ENCODE results near the gene TM7SF2. TPM values are rescaled to one million over a fixed set of nuclear protein-coding genes. Genes with fewer than 3 reads are reported as not detected.

The TM7SF2 gene
- total RNA-seq, 1 experiment from 2014 or later = 49.5 TPM

DNA sequence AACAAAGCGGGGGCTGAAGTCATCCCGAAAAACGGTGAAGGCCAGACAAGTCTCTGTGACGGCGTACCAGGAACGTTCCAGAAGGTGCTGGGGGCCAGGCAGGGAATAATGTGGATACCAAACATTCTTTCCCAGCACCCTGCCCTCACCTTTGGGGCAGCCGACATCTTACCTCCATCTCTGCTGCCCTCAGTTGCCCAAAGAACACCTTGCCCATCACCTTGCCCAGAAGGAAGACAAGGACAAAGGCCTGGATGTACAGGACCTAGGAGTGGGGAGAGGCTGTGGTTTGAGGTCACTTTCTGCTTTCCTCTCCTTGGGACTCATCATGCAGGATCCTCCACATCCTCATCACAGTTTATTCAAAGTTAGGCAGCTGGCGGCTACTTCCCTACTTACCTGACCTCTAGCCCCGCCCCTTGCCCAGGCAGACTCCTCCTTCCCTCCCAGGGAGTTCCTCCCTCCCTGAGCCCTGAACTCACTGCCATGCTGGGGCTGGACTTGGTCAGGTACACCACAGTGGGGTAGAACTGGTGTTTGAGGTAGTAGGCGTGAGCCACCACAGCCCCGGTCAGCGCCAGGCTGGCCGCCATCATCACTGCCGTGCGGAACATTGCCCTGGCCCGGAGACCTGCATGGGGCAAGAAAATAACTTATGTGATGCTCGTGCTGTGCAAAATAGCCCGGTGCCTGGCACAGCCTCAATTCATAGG lies 21.5 kb downstream of the TM7SF2 start:
- Histone ChIP-seq H3K79me2 (ENCODE audit: low read depth) (peaks cover 35% of the 10 kb centered on the region), H3K4me2 (peak overlapping the region; percentile 89), H4K20me1 (ENCODE audit: insufficient read depth) (peaks cover 32% of the 10 kb centered on the region), H3K9me3 (ENCODE audit: insufficient read depth, low read depth) (no peaks in the 10 kb centered on the region), H3F3A (ENCODE audit: insufficient read depth, low read depth) (peaks cover 42% of the 10 kb centered on the region), H3K27me3 (ENCODE audit: insufficient read depth, low read depth) (no peaks in the 10 kb centered on the region), H3K27ac (peak overlapping the region; percentile 92), H3K4me1 (replicated peaks; ENCODE audit: insufficient read depth) (peaks cover 19% of the 10 kb centered on the region), H2AFZ (peak overlapping the region; percentile 75; the same call in 1 of the 2 replicates), H3K9me2 (ENCODE audit: insufficient read depth) (no peaks in the 10 kb centered on the region), H3K36me3 (ENCODE audit: low read depth) (peaks cover 35% of the 10 kb centered on the region), H3K4me3 (peak overlapping the region; percentile 92)
- DNase-seq = peak; percentile 82 to 83
- no peak for TF ChIP-seq EZH2 (IDR thresholded peaks at IDR 0.05; ENCODE audit: low read depth)
- TF ChIP-seq, protein P1, sequence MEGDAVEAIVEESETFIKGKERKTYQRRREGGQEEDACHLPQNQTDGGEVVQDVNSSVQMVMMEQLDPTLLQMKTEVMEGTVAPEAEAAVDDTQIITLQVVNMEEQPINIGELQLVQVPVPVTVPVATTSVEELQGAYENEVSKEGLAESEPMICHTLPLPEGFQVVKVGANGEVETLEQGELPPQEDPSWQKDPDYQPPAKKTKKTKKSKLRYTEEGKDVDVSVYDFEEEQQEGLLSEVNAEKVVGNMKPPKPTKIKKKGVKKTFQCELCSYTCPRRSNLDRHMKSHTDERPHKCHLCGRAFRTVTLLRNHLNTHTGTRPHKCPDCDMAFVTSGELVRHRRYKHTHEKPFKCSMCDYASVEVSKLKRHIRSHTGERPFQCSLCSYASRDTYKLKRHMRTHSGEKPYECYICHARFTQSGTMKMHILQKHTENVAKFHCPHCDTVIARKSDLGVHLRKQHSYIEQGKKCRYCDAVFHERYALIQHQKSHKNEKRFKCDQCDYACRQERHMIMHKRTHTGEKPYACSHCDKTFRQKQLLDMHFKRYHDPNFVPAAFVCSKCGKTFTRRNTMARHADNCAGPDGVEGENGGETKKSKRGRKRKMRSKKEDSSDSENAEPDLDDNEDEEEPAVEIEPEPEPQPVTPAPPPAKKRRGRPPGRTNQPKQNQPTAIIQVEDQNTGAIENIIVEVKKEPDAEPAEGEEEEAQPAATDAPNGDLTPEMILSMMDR (conservative IDR thresholded peaks at IDR 0.05) = 0 out of 2 replicates have a peak, but pooled peaks have one; percentile 0
- intact Hi-C loops (cut with micrococcal nuclease; ENCODE audit: unreplicated experiment) = no loop called here
- ChIA-PET CTCF (no interaction called here), POLR2A (ENCODE audit: unreplicated experiment) (interaction anchor here (0.6 to 0.7 kb wide), 2 partner anchors 37 to 67 kb away, joined by 4 to 16 read pairs; no protein-coding TSS in a partner anchor)
- BruUV-seq (replicated peaks) = no TSS peak

DNA sequence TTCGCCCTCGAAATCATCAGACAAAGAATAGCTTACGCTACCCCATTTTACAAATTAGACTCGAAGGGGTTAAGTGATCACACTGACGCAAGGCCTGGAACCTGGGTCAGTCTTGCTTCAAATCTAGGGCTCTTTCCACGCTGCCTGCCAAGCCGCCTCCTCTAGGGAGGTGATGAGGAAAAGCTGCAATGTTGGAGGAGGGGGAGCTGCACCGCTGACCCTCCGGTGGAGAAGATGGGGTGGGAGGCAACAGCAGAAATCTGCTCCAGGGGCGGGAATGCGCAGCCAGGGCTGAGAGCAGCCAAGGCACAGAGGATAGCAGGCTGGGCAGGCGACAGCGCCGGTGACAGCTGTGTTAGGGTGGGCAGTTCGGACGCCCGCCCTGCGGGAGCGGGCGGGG lies 22.1 kb downstream of the TM7SF2 start:
- Histone ChIP-seq H3K4me3 (peak overlapping the region; percentile 92), H3K9me2 (ENCODE audit: insufficient read depth) (no peaks in the 10 kb centered on the region), H3F3A (ENCODE audit: insufficient read depth, low read depth) (peaks cover 40% of the 10 kb centered on the region), H3K4me2 (peak overlapping the region; percentile 89), H3K79me2 (ENCODE audit: low read depth) (peaks cover 35% of the 10 kb centered on the region), H3K27ac (peak overlapping the region; percentile 92), H2AFZ (peak overlapping the region; percentile 75), H3K4me1 (replicated peaks; ENCODE audit: insufficient read depth) (peaks cover 19% of the 10 kb centered on the region), H3K27me3 (ENCODE audit: insufficient read depth, low read depth) (no peaks in the 10 kb centered on the region), H3K9me3 (ENCODE audit: insufficient read depth, low read depth) (no peaks in the 10 kb centered on the region), H4K20me1 (ENCODE audit: insufficient read depth) (peaks cover 31% of the 10 kb centered on the region), H3K36me3 (ENCODE audit: low read depth) (peaks cover 35% of the 10 kb centered on the region)
- POLR2A ChIA-PET (ENCODE audit: unreplicated experiment) = interaction anchor here (0.6 to 0.7 kb wide), 2 partner anchors 37 to 66 kb away, joined by 4 to 16 read pairs; no protein-coding TSS in a partner anchor
- CTCF ChIA-PET = no interaction called here
- DNase-seq = no peak
- BruUV-seq (replicated peaks) = no TSS peak
- TF ChIP-seq, protein P1 (conservative IDR thresholded peaks at IDR 0.05) = no peak
- TF ChIP-seq EZH2 (IDR thresholded peaks at IDR 0.05; ENCODE audit: low read depth) = no peak
- intact Hi-C loops (cut with micrococcal nuclease; ENCODE audit: unreplicated experiment) = no loop called here

DNA sequence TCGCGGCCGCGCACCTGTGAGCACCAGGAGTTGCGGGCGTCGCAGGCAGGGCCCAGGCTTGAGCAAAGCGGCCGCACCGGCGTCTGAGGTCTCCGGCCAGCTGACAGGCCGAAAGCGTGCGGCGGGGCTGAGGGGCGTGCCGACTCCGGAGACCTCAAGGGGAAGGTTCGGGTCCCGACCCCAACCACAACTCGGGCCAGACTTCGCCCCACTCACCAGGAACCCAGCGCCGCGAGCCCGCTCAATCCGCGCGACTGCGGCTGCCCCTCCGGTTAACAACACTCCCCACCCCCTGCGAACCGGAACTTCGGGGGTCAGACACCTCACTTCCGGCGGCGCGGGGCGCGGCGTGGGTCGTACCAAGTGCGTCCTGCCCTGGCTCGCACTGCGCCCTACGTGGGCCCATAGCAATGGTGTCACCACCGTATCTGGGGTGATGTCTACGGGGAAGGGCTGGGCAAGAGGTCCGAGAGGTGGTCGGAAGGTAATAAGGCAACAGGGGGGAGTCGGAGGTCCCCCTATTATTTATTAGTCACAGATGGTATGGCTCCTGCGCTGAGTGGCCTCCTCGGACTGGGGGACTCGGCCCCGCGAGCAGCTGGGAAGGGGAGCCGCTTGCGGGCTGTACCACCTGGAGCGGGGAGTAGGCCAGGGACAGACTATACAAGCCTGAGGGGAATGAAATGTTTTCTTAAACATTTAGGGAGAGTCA lies 22.7 kb downstream of the TM7SF2 start, which contains the start of gene SYVN1:
Gene SYVN1 (minus strand): TSS at position 280 of the 712 bp plus-strand sequence. CDS start 918 bp downstream, outside the sequence.
- Histone ChIP-seq H3K4me1 (replicated peaks; ENCODE audit: insufficient read depth) (peaks cover 19% of the 10 kb centered on the region), H3K4me3 (peak within 1 kb of the TSS; percentile 92), H3F3A (ENCODE audit: insufficient read depth, low read depth) (peaks cover 33% of the 10 kb centered on the region), H3K4me2 (peak within 1 kb of the TSS; percentile 89), H3K9me3 (ENCODE audit: insufficient read depth, low read depth) (no peaks in the 10 kb centered on the region), H2AFZ (peak within 1 kb of the TSS; percentile 80), H4K20me1 (ENCODE audit: insufficient read depth) (peaks cover 25% of the 10 kb centered on the region), H3K36me3 (ENCODE audit: low read depth) (peaks cover 31% of the 10 kb centered on the region), H3K79me2 (ENCODE audit: low read depth) (peaks cover 35% of the 10 kb centered on the region), H3K27me3 (ENCODE audit: insufficient read depth, low read depth) (no peaks in the 10 kb centered on the region), H3K27ac (peak within 1 kb of the TSS; percentile 92), H3K9me2 (ENCODE audit: insufficient read depth) (no peaks in the 10 kb centered on the region)
- POLR2A ChIA-PET (ENCODE audit: unreplicated experiment) = interaction anchor here (0.6 to 1.4 kb wide), 11 partner anchors 10 to 356 kb away, joined by 3 to 25 read pairs (median 5); partner anchors contain the start of genes CAPN1, FAU, MRPL49 and SF1
- CTCF ChIA-PET = interaction anchor here (0.6 to 1.3 kb wide), 3 partner anchors 12 to 196 kb away, joined by 3 to 5 read pairs (median 3); partner anchors contain the start of gene CAPN1
- DNase-seq = peak; percentile 79 to 90
- BruUV-seq (replicated peaks) = no TSS peak
- intact Hi-C loops (cut with micrococcal nuclease; ENCODE audit: unreplicated experiment) = no loop called here
- no peak for TF ChIP-seq EZH2 (IDR thresholded peaks at IDR 0.05; ENCODE audit: low read depth)
- TF ChIP-seq, protein P1 (conservative IDR thresholded peaks at IDR 0.05) = no peak
